GM12874 (cell line): ENCODE results near the gene SELE.

Experiments
- TF ChIP-seq, protein P1 (sequence below): IDR thresholded peaks from 2 replicates; pipeline ENCODE4 v1.5.1; 2011; ENCODE audit warnings: low read depth, mild to moderate bottlenecking, control low read depth, low read length, moderate library complexity; ENCODE audit not compliant: insufficient read depth

SELE gene, protein sequence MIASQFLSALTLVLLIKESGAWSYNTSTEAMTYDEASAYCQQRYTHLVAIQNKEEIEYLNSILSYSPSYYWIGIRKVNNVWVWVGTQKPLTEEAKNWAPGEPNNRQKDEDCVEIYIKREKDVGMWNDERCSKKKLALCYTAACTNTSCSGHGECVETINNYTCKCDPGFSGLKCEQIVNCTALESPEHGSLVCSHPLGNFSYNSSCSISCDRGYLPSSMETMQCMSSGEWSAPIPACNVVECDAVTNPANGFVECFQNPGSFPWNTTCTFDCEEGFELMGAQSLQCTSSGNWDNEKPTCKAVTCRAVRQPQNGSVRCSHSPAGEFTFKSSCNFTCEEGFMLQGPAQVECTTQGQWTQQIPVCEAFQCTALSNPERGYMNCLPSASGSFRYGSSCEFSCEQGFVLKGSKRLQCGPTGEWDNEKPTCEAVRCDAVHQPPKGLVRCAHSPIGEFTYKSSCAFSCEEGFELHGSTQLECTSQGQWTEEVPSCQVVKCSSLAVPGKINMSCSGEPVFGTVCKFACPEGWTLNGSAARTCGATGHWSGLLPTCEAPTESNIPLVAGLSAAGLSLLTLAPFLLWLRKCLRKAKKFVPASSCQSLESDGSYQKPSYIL

DNA sequence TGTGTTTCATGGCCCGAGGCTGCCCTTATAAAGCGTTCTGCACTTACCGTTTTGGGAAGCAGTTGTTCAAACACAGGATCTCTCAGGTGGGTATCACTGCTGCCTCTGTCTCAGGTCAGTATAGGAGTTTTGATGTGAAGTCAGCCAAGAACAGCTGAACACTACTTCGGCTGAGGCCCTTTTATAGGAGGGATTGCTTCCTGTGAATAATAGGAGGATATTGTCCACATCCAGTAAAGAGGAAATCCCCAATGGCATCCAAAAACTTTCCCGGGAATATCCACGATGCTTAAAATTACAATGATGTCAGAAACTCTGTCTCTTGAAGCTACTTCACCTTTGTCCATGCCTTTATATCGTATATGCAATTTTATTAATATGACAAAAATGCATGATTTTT lies at the start of gene SELE:
Gene SELE (minus strand): TSS at position 156 of the 400 bp plus-strand sequence. CDS start 467 bp downstream, outside the sequence.
- TF ChIP-seq, protein P1, sequence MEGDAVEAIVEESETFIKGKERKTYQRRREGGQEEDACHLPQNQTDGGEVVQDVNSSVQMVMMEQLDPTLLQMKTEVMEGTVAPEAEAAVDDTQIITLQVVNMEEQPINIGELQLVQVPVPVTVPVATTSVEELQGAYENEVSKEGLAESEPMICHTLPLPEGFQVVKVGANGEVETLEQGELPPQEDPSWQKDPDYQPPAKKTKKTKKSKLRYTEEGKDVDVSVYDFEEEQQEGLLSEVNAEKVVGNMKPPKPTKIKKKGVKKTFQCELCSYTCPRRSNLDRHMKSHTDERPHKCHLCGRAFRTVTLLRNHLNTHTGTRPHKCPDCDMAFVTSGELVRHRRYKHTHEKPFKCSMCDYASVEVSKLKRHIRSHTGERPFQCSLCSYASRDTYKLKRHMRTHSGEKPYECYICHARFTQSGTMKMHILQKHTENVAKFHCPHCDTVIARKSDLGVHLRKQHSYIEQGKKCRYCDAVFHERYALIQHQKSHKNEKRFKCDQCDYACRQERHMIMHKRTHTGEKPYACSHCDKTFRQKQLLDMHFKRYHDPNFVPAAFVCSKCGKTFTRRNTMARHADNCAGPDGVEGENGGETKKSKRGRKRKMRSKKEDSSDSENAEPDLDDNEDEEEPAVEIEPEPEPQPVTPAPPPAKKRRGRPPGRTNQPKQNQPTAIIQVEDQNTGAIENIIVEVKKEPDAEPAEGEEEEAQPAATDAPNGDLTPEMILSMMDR = no peak

DNA sequence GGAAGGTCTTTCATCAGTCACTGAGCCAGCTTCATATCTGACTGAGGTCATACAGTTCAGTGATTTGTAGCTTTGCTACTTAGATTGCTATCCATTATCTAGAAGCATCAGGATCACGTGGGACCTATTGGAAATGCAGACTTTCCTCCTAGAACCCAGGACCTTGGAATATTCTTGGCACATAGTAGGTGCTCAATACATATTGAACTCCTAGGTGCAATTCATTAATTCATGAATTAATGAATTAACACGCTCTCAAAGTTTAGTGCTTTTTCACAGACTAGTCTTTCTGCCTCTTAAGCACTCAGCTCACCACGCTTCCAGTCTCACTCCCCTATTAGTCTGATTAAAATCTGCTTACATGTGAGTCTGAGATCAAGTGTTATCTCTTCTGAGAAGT lies 48.7 kb upstream of the SELE start:
- TF ChIP-seq, protein P1 = no peak

DNA sequence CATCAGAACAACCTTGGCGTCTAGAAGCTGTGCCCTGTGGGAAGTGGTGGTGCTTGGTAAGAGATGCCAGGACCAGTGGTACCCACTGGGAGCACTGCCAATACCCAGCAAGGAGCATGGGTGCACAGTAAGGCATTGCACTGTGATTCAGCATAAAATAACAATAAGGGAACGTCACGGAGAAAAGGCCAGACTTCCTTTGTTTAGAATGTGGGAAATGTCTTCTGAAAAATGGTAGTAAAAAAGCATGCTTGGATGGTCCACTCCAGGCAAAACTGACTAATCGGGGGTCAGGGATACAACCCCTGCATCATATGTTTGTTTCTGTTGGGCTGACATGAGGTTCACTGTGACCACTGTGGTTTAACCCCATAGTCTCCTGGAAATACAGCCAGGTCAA lies 46.1 kb upstream of the SELE start:
- TF ChIP-seq, protein P1 = no peak

DNA sequence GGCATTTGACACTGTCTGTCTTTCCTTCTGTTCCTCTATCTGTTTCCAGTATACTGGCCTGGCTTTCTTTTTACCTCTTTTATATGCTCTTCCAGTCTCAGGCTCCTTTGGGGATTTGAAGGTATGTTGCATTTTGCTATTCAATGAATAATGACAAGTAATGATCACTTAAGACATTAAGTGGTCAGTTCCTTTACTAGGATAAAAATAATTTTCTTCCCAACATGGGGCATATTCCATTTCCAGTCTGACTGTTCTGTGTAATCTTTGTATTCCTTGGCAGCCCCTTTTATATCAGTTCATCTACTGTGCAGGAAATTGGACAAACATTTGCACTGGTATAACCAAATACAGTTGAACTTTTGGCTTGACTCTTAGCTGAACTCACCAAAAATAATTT lies 45.3 kb upstream of the SELE start:
- TF ChIP-seq, protein P1 = no peak

DNA sequence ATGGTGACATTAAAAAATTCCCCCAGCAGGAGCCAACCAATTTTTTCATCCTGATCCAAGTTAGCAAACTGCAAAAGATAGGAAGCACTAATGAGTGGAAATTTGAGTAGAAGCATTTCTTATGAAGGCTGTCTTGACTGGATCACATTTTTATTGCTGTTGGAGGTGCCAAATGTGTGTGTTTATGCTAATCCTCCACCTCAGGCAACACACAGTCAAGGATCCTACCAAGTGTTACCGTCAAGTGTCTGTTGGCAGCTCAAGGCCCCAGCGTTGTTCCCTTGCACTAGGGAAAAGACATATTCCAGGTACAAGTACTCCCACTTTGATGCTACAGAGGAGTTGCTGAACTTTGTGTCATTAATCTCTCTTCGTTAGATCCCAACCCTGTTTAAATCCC lies 42.6 kb upstream of the SELE start:
- TF ChIP-seq, protein P1 = no peak

DNA sequence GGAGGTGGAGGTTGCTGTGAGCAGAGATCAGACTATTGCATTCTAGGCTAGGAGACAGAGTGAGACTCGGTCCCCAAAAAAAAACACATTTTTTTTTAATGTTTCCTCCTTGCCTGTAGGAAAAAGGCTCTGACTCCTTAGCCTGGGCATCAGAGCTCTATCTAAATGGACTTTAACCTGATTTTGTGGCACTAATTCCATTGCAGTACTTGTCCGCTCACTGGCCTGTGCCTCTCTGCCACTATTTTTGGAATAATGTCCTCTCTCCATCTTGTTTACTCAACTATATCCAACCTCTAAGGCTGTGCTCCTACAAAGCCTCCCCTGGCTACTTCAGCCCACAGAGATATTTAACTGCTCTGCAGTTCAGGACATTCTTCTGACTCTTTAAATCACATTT lies 34.3 kb upstream of the SELE start:
- TF ChIP-seq, protein P1 = no peak

DNA sequence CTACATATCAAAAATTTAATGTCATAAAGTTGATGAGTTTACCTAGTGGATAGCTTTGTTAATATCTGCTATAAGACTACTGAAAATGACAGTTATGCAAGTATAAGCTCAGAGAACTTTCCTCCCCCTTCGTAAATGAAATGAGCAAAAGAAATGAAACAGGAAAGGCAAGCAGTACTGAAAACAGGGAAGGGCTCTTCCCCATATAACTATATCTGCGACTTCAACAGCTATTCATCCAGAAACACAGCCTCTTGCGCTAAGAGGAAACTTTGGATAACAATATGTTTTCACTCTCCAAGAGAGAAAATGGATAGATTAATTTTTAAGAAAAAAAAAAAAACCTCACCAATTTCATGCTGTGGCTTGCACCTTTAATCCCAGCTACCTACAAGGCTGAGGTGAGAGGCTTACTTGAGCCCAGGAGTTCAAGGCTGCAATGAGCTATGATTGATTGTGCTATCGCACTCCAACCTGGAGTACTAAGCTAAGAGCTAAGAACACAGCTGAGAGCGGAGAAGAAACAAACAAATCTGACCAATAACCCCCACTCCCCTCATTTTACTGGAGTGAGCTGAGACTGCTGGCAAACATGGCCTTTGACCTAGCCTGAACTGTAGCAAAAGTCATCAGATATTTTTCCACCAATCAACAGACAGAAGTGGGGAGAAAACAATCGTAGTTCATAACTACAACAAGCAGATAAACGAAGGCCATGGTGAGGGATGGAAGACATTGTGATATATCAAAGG lies 31.9 kb upstream of the SELE start:
- TF ChIP-seq, protein P1 = no peak
